ENCODE data around the gene NOS1AP. TPM values are rescaled to one million over a fixed set of nuclear protein-coding genes. Genes with fewer than 3 reads are reported as not detected.

NOS1AP gene
- total and polyA plus RNA-seq, 9 of the 15 experiments (the other 6 are each of a cell fraction or from before 2014, with no cell fraction given) = 0.07 to 1.5 (median 0.22) TPM

DNA sequence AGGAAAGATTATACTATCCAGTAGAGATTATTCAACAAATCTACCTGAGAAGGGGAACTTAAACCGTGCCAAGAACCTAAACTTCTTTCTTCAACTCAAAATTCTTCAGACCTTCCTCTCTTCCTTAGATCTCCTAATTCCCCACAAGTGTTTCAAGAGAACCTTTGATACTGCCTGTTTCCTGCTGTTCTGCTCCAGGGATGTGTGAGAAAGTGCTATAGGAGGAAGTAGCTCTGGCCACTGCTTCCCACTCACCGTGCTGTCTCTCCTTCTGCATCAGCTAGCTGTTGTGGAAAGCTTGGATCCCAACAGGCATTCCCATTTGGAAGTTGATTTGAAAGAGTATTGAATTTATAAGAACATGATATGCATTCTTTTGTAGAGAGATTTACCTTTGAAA is 4.5 kb upstream of the NOS1AP start:
- Histone ChIP-seq H3K27me3 (ENCODE audit: control insufficient read depth in 2 of 2, insufficient read depth in 2 of 2, low read length in 2 of 2) (peaks cover under 1 to 10% of the 10 kb centered on the region in 2 experiments; a peak in 3 of 5 replicates), H2AFZ (ENCODE audit: low read depth, low read length) (no peak overlapping the region), H3K4me1 (replicated peaks in 1 of 2; ENCODE audit: control insufficient read depth in 2 of 2, insufficient read depth in 2 of 2, low read length in 2 of 2) (peaks cover 4 to 9% of the 10 kb centered on the region in 2 experiments; a peak in 4 of 5 replicates), H3K36me3 (ENCODE audit: control insufficient read depth, insufficient read depth, low read length) (no peaks in the 10 kb centered on the region), H3K79me2 (ENCODE audit: control insufficient read depth, insufficient read depth, low read length) (no peaks in the 10 kb centered on the region), H3K9ac (ENCODE audit: insufficient read depth in 1 of 2, low read depth in 2 of 2, low read length in 2 of 2) (no peak overlapping the region), H4K20me1 (replicated peaks; ENCODE audit: control insufficient read depth, insufficient read depth, low read length) (no peaks in the 10 kb centered on the region), H3K4me3 (no peak overlapping the region), H3K9me3 (replicated peaks; ENCODE audit: control insufficient read depth, insufficient read depth, low read depth, low read length) (no peaks in the 10 kb centered on the region), H3K4me2 (ENCODE audit: insufficient read depth, low read length) (no peak overlapping the region), H3K9me1 (ENCODE audit: control insufficient read depth, insufficient read depth, low read length) (no peaks in the 10 kb centered on the region), H3K27ac (ENCODE audit: extremely low read depth, low read depth, low read length) (no peak overlapping the region)
- WGBS (ENCODE audit: insufficient coverage, low coverage, missing lambda C conversion rate) = 26% methylated on average over 2 of the region's 2 CpGs
- BruUV-seq (replicated peaks) = no TSS peak
- intact Hi-C loops (cut with micrococcal nuclease) (no loop called here), in situ Hi-C loops (cut with MboI) (no loop called here)
- DNase-seq (ENCODE audit: extremely low read depth in 1 of 4, low spot score in 3 of 4) (no peak), ATAC-seq (no peak), FAIRE-seq (no peak)
- POLR2A ChIA-PET = no interaction called here
- CTCF ChIA-PET (ENCODE audit: low intra/inter-chr PET ratio) = no interaction called here
- TF ChIP-seq ATF1 (CRISPR knock-in tag; IDR thresholded peaks at IDR 0.05) = no peak
- TF ChIP-seq ATF1 (tag; IDR thresholded peaks at IDR 0.05) = no peak
- TF ChIP-seq MAFG (tag; conservative IDR thresholded peaks at IDR 0.05) = no peak
- no peak for TF ChIP-seq CBFA2T3 (IDR thresholded peaks at IDR 0.05)
- TF ChIP-seq, protein P1, sequence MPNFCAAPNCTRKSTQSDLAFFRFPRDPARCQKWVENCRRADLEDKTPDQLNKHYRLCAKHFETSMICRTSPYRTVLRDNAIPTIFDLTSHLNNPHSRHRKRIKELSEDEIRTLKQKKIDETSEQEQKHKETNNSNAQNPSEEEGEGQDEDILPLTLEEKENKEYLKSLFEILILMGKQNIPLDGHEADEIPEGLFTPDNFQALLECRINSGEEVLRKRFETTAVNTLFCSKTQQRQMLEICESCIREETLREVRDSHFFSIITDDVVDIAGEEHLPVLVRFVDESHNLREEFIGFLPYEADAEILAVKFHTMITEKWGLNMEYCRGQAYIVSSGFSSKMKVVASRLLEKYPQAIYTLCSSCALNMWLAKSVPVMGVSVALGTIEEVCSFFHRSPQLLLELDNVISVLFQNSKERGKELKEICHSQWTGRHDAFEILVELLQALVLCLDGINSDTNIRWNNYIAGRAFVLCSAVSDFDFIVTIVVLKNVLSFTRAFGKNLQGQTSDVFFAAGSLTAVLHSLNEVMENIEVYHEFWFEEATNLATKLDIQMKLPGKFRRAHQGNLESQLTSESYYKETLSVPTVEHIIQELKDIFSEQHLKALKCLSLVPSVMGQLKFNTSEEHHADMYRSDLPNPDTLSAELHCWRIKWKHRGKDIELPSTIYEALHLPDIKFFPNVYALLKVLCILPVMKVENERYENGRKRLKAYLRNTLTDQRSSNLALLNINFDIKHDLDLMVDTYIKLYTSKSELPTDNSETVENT (CRISPR knock-in tag; IDR thresholded peaks at IDR 0.05) = no peak
- TF ChIP-seq IRF2 (CRISPR knock-in tag; IDR thresholded peaks at IDR 0.05) = no peak
- TF ChIP-seq, protein P2, sequence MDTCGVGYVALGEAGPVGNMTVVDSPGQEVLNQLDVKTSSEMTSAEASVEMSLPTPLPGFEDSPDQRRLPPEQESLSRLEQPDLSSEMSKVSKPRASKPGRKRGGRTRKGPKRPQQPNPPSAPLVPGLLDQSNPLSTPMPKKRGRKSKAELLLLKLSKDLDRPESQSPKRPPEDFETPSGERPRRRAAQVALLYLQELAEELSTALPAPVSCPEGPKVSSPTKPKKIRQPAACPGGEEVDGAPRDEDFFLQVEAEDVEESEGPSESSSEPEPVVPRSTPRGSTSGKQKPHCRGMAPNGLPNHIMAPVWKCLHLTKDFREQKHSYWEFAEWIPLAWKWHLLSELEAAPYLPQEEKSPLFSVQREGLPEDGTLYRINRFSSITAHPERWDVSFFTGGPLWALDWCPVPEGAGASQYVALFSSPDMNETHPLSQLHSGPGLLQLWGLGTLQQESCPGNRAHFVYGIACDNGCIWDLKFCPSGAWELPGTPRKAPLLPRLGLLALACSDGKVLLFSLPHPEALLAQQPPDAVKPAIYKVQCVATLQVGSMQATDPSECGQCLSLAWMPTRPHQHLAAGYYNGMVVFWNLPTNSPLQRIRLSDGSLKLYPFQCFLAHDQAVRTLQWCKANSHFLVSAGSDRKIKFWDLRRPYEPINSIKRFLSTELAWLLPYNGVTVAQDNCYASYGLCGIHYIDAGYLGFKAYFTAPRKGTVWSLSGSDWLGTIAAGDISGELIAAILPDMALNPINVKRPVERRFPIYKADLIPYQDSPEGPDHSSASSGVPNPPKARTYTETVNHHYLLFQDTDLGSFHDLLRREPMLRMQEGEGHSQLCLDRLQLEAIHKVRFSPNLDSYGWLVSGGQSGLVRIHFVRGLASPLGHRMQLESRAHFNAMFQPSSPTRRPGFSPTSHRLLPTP (IDR thresholded peaks at IDR 0.05; ENCODE audit: borderline replicate concordance, extremely low read depth, insufficient read length) = no peak
- TF ChIP-seq, protein P3, sequence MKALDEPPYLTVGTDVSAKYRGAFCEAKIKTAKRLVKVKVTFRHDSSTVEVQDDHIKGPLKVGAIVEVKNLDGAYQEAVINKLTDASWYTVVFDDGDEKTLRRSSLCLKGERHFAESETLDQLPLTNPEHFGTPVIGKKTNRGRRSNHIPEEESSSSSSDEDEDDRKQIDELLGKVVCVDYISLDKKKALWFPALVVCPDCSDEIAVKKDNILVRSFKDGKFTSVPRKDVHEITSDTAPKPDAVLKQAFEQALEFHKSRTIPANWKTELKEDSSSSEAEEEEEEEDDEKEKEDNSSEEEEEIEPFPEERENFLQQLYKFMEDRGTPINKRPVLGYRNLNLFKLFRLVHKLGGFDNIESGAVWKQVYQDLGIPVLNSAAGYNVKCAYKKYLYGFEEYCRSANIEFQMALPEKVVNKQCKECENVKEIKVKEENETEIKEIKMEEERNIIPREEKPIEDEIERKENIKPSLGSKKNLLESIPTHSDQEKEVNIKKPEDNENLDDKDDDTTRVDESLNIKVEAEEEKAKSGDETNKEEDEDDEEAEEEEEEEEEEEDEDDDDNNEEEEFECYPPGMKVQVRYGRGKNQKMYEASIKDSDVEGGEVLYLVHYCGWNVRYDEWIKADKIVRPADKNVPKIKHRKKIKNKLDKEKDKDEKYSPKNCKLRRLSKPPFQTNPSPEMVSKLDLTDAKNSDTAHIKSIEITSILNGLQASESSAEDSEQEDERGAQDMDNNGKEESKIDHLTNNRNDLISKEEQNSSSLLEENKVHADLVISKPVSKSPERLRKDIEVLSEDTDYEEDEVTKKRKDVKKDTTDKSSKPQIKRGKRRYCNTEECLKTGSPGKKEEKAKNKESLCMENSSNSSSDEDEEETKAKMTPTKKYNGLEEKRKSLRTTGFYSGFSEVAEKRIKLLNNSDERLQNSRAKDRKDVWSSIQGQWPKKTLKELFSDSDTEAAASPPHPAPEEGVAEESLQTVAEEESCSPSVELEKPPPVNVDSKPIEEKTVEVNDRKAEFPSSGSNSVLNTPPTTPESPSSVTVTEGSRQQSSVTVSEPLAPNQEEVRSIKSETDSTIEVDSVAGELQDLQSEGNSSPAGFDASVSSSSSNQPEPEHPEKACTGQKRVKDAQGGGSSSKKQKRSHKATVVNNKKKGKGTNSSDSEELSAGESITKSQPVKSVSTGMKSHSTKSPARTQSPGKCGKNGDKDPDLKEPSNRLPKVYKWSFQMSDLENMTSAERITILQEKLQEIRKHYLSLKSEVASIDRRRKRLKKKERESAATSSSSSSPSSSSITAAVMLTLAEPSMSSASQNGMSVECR (CRISPR knock-in tag; IDR thresholded peaks at IDR 0.05) = no peak
- TF ChIP-seq FUS (optimal IDR thresholded peaks at IDR 0.05; ENCODE audit: low read depth, low read length) = no peak
- TF ChIP-seq ZNF133 (CRISPR knock-in tag; IDR thresholded peaks at IDR 0.05) = no peak
- TF ChIP-seq, protein P4, sequence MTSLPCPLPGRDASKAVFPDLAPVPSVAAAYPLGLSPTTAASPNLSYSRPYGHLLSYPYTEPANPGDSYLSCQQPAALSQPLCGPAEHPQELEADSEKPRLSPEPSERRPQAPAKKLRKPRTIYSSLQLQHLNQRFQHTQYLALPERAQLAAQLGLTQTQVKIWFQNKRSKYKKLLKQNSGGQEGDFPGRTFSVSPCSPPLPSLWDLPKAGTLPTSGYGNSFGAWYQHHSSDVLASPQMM (CRISPR knock-in tag; IDR thresholded peaks at IDR 0.05) = no peak
- TF ChIP-seq TEAD2 (tag; IDR thresholded peaks at IDR 0.05) = no peak
